Keratinocyte (primary cell): Measurements from ENCODE around the gene ZFAND5.

ENCODE experiments used
- EZH2 ChIP-seq: IDR thresholded peaks from one replicate; pipeline ENCODE4 v1.6.1; 2012; ENCODE audit warnings: inconsistent platforms, mild to moderate bottlenecking, low read length, moderate library complexity
- TF ChIP-seq, protein P1 (sequence below), 3 experiments: IDR thresholded peaks in 1 of 3; conservative IDR thresholded peaks in 1 of 3; optimal IDR thresholded peaks in 1 of 3; 2 replicates in 2 of 3; 3 replicates in 1 of 3; pipeline versions ENCODE3 to v1.5.1; 2011; ENCODE audit warnings: low read length in 3 of 3, mild to moderate bottlenecking in 3 of 3, moderate library complexity in 2 of 3, control low read depth in 1 of 3, inconsistent platforms in 1 of 3; ENCODE audit not compliant: insufficient read depth in 2 of 3; ENCODE audit errors: extremely low read depth in 1 of 3

DNA sequence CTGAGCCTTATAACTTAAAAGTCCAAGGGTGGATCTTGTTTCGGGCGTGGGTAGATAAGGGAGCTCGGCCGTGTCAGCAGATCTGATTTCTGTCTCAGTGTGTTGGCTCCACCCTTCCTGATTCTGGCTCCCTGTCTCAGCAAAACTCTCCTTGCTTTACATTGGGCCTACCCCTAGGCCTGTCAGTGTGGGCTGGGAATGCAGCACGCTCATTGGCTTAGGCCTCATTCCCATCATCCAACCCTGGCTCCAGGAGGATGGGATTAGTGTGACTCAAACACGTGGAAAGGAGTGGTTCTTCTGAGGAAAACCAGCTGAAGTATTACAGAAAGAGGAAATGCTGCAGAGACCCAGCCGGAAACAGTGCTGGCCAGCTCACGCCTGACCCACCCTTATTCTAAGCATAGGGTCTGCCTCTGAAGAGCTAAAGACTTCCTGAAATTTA is 59.9 kb downstream of the ZFAND5 start:
- no peak for TF ChIP-seq EZH2
- TF ChIP-seq, protein P1, sequence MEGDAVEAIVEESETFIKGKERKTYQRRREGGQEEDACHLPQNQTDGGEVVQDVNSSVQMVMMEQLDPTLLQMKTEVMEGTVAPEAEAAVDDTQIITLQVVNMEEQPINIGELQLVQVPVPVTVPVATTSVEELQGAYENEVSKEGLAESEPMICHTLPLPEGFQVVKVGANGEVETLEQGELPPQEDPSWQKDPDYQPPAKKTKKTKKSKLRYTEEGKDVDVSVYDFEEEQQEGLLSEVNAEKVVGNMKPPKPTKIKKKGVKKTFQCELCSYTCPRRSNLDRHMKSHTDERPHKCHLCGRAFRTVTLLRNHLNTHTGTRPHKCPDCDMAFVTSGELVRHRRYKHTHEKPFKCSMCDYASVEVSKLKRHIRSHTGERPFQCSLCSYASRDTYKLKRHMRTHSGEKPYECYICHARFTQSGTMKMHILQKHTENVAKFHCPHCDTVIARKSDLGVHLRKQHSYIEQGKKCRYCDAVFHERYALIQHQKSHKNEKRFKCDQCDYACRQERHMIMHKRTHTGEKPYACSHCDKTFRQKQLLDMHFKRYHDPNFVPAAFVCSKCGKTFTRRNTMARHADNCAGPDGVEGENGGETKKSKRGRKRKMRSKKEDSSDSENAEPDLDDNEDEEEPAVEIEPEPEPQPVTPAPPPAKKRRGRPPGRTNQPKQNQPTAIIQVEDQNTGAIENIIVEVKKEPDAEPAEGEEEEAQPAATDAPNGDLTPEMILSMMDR (optimal IDR thresholded peaks at IDR 0.05 in 1 of 3, IDR thresholded peaks at IDR 0.05 in 1 of 3, conservative IDR thresholded peaks at IDR 0.05 in 1 of 3; ENCODE audit: extremely low read depth in 1 of 3, insufficient read depth in 2 of 3, low read length in 3 of 3) = no peak
